Measurements from ENCODE around the gene SIX1.

DNA sequence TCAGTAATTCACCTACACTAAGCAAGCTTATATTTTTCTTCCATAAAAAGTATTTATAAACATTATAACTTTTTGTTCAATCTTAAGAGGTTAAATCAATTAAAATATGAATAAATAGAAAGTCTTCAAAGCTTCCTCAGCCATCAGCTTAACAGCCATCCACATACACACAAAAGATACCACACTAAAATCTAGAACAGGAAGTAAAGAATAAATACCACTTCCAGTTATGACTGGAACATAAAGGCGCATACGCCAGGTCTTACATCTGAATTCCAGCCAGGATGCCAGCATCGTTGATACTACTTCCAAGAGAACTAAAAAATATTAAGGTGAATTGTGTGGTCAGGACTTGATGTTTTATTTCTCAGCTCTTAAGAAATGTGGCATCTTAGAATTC lies 17.0 kb downstream of the SIX1 start:
- TF ChIP-seq, protein P1, sequence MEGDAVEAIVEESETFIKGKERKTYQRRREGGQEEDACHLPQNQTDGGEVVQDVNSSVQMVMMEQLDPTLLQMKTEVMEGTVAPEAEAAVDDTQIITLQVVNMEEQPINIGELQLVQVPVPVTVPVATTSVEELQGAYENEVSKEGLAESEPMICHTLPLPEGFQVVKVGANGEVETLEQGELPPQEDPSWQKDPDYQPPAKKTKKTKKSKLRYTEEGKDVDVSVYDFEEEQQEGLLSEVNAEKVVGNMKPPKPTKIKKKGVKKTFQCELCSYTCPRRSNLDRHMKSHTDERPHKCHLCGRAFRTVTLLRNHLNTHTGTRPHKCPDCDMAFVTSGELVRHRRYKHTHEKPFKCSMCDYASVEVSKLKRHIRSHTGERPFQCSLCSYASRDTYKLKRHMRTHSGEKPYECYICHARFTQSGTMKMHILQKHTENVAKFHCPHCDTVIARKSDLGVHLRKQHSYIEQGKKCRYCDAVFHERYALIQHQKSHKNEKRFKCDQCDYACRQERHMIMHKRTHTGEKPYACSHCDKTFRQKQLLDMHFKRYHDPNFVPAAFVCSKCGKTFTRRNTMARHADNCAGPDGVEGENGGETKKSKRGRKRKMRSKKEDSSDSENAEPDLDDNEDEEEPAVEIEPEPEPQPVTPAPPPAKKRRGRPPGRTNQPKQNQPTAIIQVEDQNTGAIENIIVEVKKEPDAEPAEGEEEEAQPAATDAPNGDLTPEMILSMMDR (IDR thresholded peaks at IDR 0.05 in 2 of 3, conservative IDR thresholded peaks at IDR 0.05 in 1 of 3; ENCODE audit: borderline replicate concordance in 1 of 3, insufficient read depth in 1 of 3, low read depth in 2 of 3, low read length in 2 of 3) = no peak
- no peak for TF ChIP-seq POLR2A (IDR thresholded peaks at IDR 0.05; ENCODE audit: borderline replicate concordance, extremely low read depth, insufficient read depth, insufficient read length)
- no peak for TF ChIP-seq EZH2 (IDR thresholded peaks at IDR 0.05)
- TF ChIP-seq CEBPB (IDR thresholded peaks at IDR 0.05; ENCODE audit: low read depth) = no peak
- no peak for TF ChIP-seq ZFX (IDR thresholded peaks at IDR 0.05)
- TF ChIP-seq YY1 (IDR thresholded peaks at IDR 0.05; ENCODE audit: extremely low read depth, insufficient replicate concordance, low read depth, low read length) = no peak
- no peak for TF ChIP-seq RAD21 (IDR thresholded peaks at IDR 0.05; ENCODE audit: low read depth)
